Renal pelvis (tissue), 4 donors: Measurements from ENCODE around the gene TCF19. TPM values are rescaled to one million over a fixed set of nuclear protein-coding genes. Genes with fewer than 3 reads are reported as not detected.

ENCODE experiments used
- DNase-seq: peaks from one replicate; pipeline ENCODE4 v3.0.0-alpha.2; 2013
- polyA plus RNA-seq, 3 donors: library from polyadenylated mRNA; unstranded; fragments of 120-200 nt; gene quantifications; one replicate each; pipeline ENCODE4 v1.2.1, GENCODE V29; 2013; ENCODE audit not compliant: insufficient read length in 3 of 3

Gene TCF19
- polyA plus RNA-seq, 3 donors, result 16.3 to 21.4 (median 17.3) TPM

- DNase-seq, result peak; percentile 30
Observed at GRCh38 chr6:31203345-31203979, 45.1 kb downstream of the TCF19 start.

DNA sequence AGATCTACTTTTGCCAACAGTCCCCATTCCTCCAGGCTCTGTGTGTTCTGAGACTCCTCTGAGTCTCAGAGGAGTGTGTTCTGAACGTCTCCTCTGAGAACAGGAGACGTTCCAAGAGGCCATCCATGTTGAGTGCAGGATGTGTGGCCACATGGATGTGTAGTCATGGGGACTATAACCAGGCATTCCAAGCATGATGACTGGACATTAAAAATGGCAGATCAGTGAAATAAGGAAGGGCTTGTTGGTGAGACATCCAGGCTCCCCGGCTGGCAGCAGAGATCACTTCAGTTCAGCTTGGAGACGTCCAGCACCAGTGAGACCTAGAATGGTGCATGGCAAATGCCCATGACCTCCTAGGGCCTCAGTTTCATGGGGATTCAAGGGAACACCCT lies 46.4 kb downstream of the TCF19 start:
- DNase-seq, result no peak

DNA sequence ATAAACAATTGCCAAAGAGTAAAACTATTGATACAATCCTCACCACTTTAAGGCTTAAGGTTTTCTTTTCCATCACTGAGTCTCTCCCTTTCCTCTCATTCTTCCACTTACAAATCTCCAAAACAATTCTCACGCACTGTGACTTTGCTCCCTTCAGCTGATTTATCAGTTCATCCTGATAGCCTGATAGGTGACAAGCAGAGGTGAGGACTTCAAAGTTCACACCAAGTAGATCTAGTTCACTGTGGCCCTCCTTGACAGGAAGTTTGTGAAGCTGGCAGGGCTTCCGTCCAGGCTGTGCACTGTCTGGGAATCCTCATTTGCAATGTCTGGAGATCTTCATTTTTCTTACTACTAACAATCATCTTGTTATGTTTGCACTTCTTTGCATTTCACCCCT lies 47.2 kb downstream of the TCF19 start:
- DNase-seq, result no peak

GRCh38 chr6:31208506-31208905 lies 50.1 kb downstream of the TCF19 start:
- no peak for DNase-seq

DNA sequence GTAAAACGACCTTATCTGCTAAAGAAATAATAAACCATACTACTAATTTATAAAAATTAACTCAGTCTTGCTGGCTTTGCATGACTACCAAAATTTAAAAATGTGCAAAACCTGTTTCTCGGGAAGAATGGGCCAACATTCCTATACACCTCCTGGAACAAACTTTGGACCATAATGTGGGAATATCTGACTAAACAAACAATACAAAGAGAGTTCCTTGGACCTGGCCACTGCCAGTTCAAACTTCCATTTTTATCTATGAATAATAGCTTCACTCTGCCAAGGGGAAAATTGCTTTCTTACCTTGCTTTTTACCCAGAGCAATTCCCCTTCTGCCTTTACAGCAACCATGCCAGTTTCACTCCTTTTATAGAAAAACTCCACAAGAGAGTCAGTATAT lies 50.7 kb downstream of the TCF19 start:
- DNase-seq, result no peak

DNA sequence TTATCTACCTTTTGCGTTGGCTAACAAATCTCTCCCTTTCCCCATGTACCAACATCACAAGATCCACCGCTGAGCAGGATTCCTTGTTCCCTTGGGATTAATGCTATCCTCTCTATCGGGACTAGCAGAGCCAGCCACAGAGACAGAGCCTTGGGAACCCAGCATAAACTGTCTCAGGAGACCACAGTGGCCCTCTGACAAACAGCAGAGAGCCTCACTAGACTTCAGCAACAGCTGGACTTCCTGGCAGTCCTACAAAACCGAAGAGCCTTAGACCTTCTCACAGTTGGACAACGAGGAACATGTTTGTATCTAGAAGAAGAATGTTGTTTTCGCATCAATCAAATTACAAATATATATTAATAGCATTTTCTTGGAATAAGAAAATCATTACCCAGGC lies 51.7 kb downstream of the TCF19 start:
- DNase-seq, result peak; percentile 22

- no peak for DNase-seq
Observed at GRCh38 chr6:31210741-31211532, 52.5 kb downstream of the TCF19 start.

Other genes with a start within 250 kb of the TCF19 start
- gene VARS2, start 244.4 kb upstream of the TCF19 start, polyA plus RNA-seq, result 10 to 100 TPM; 45.6 to 64.7 (median 55.3) TPM
- 1 to 10 TPM in 2 of 3 donors, under 1 TPM in 1; 0.63 to 1.7 (median 1.2) TPM for gene SFTA2, start 226.4 kb upstream of the TCF19 start, polyA plus RNA-seq
- gene MUCL3, start 217.6 kb upstream of the TCF19 start, polyA plus RNA-seq, result under 1 TPM; 0.07 to 0.13 (median 0.09) TPM
- gene MUC21, start 174.9 kb upstream of the TCF19 start, polyA plus RNA-seq, result under 1 TPM in 1 of 3 donors, not detected in 2; 0.09 TPM
- not detected for gene MUC22, start 148.1 kb upstream of the TCF19 start, polyA plus RNA-seq
- not detected for gene C6orf15, start 46.0 kb upstream of the TCF19 start, polyA plus RNA-seq
- under 1 TPM in 1 of 3 donors, not detected in 2; 0.36 TPM for gene PSORS1C1, start 43.8 kb upstream of the TCF19 start, polyA plus RNA-seq
- under 1 TPM in 1 of 3 donors, not detected in 2; 0.06 TPM for gene CDSN, start 38.1 kb upstream of the TCF19 start, polyA plus RNA-seq
- under 1 TPM in 1 of 3 donors, not detected in 2; 0.10 TPM for gene PSORS1C2, start 19.5 kb upstream of the TCF19 start, polyA plus RNA-seq
- gene CCHCR1, start 787 bp upstream of the TCF19 start, polyA plus RNA-seq, result 10 to 100 TPM; 35.4 to 48.5 (median 41.7) TPM
- 1 to 10 TPM; 1.9 to 9.2 (median 7.2) TPM for gene POU5F1, start 12.1 kb downstream of the TCF19 start, polyA plus RNA-seq
- gene HLA-C, start 113.5 kb downstream of the TCF19 start, polyA plus RNA-seq, result 100 to 1,000 TPM in 2 of 3 donors, 10 to 100 TPM in 1; 75.0 to 156 (median 150) TPM
- gene HLA-B, start 198.6 kb downstream of the TCF19 start, polyA plus RNA-seq, result 100 to 1,000 TPM; 104 to 117 (median 116) TPM
- 10 to 100 TPM in 2 of 3 donors, 1 to 10 TPM in 1; 7.0 to 11.8 (median 11.4) TPM for gene MICA, start 245.0 kb downstream of the TCF19 start, polyA plus RNA-seq